ENCODE results near the gene TMC5.
A peak's percentile ranks its signal among the peaks of the same experiment; 100 is the strongest.

The TMC5 gene

DNA sequence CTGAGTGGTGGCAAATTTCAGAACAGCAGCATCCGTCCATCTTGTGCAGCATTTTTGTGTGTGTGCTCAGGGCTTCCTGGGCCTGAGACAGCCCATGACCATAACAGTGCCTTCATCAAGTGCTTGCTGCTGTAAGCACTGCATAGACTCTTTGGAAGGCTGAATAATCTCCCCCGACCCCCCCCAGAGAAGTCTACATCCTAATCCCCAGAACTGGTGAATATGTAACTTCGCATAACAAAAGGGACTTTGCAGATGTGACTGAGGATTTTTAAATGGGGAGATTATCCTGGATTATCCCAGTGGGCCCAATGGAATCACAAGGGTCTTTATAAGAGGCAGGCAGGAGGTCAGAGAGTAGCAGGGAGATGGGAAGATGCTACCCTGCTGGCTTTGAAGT, 50.6 kb downstream of the TMC5 start:
- DNase-seq = no peak

DNA sequence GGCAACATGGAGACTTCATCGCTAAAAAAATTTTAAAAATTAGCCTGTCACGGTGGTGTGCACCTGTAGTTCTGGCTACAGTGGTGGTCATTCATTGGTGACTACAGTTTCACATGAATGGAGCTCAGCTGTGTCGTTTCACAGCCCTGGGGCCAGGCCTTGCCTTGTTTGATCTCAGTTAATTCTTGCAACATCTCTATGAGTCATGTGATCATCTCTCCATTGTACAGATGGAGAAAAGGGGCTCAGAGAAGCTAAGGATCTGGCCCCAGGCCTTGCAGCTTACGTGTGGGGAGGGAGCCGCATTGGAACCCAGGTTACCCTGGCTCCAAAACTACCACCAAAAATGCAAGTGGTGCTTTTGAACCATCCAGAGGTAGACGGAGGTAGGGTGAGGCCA, 54.8 kb downstream of the TMC5 start:
- no peak for DNase-seq

DNA sequence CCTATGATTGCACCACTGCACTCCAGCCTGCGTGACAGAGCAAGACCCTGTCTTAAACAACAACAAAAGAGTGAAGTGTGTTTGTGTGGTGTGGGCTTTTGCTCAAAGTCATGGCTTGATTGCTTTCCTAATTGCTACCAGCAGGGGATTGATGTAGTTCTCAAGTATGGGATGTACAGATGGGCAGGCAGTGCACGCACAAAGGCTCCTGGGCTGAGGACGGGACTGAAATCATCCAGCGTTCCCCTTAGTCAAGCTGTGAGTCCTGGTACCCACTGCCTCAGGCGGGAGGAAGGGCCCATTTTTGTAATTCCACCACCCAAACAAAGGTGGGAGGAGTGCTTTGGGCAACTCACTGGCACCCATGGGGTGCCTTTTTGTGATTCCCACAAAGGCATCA, 56.9 kb downstream of the TMC5 start:
- no peak for DNase-seq

DNA sequence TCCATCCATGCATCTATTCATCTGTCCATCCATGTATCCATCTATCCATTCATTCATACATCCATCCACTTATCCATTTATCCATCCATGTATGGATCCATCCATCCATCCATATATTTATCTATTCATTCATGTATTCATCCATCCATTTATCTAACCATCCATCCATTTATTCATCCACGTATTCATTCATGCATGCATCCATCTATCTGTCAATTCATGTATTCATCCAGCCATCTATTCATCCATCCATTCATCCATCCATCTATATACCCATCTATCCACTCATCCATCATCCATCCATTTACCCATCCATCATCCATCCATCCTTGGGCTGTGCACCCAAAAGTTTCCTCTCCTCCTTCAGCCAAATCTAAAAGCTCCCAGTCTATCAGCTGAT, 60.8 kb downstream of the TMC5 start:
- no peak for DNase-seq

DNA sequence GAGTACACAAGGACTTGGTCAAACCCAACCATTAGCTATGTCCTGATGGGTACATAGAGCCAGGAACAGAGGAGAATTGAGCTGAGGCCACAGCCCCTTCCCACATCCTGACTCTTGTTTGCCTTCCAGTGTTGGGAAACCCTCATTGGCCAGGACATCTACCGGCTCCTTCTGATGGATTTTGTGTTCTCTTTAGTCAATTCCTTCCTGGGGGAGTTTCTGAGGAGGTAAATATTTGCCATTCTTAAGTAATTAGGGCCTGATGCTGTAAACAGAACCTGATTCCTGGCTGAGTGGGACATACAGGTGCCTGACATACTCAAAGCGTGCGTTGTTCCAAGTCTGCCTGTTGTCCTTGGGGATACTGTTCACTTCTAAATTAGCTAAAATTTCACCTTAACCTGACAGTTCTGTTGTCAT, 61.6 kb downstream of the TMC5 start:
- no peak for DNase-seq

DNA sequence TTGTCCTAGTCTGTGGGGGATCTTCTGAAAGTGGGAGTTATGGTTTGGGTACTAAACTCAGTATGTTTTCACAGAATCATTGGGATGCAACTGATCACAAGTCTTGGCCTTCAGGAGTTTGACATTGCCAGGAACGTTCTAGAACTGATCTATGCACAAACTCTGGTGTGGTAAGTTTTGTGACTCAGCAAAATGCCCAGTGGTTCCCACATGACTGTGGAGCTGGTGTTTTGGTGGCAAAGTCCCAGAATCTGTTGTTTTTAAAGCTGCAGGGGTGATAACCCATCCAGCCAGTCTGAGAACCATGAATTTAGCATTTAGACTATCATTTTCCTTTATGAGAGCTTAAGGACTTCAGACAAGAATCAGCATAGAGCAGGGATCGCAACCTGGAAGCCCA, 63.6 kb downstream of the TMC5 start:
- DNase-seq = no peak

DNA sequence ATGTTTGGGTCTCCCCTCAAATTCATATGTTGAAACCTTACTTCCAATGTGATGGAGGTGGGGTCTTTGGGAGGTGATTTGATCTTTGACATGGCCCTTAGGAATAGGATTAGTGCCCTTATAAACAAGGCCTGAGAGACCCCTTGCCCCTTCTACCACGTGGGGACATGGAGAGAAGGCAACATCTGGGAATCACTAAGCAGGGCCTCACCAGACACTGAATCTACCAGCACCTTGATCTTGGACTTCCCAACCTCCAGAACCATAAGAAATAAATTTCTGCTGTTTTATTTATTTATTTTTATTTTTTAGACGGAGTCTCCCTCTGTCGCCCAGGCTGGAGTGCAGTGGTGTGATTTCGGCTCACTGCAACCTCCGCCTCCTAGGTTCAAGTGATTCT, 64.1 kb downstream of the TMC5 start:
- no peak for DNase-seq

DNA sequence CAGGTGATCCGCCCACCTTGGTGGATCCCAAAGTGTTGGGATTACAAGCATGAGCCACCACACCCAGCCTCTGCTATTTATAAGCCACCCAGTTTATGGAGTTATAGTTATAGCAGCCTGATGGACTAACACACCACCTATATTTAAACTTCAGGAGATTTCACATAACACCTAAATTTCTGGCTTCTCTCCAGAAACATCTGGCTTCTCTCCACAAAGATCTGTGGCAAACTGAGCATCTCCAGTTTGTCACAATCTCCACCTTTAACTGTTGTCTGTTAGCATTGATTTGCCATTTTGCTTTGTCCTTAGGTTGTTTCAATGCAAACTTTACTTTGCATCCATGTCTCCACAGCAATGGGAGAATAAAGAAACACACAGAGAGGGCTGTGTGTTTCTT, 64.6 kb downstream of the TMC5 start:
- no peak for DNase-seq

DNA sequence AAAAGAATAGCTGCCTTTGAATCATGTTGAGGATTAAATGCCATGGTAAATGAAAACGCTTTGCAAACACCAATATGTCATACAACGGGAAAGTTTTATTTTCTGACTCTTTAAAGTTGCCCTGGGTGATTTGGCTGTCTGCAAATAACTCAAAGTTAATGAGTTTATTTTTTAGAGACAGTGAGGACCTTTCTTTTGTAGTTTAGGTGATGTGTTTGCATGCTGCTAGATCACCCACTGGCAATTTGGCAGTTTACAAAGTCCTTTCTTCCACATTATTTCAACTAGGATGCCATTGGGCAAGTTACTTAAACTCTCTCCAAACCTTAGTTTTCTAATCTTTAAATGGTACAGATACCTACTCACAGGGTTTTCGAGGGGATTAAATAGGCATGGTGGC, 66.4 kb downstream of the TMC5 start:
- DNase-seq = no peak

DNA sequence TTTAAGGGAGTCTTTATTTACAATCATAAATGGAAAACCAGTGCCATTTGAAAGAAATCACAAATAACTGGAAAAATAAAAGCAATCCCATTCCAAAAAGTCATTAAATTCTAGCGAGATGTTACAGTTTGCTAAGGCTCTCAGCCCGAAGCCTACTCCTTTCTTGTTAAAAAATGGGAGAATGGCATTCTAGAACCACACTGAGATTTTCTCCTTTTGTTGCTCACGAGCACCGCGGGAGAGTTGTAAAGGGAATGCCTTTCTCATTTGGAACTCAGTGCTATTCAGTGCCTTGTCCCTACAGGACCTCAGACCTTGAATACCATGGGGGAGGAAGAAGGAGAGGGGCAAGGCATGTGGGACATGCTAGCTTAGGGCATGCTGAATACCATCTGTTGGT, 67.9 kb downstream of the TMC5 start:
- no peak for DNase-seq

DNA sequence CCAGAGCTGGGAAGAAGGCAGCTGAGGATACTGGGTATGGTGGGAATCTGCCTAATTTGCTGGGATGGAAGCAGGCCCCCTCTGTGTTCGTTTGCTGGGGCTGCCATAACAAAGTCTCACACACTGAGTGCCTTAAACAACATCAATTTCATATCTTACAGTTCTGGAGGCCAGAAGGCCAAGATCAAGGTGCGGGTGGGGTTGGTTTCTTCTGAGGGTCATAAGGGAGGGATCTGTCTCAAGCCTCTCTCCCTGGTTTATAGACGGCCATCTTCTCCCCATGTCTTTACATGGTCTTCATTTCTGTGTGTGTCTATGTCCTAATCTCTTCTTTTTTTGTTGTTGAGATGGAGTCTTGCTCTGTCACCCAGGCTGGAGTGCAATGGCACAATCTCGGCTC, 68.4 kb downstream of the TMC5 start:
- no peak for DNase-seq

DNA sequence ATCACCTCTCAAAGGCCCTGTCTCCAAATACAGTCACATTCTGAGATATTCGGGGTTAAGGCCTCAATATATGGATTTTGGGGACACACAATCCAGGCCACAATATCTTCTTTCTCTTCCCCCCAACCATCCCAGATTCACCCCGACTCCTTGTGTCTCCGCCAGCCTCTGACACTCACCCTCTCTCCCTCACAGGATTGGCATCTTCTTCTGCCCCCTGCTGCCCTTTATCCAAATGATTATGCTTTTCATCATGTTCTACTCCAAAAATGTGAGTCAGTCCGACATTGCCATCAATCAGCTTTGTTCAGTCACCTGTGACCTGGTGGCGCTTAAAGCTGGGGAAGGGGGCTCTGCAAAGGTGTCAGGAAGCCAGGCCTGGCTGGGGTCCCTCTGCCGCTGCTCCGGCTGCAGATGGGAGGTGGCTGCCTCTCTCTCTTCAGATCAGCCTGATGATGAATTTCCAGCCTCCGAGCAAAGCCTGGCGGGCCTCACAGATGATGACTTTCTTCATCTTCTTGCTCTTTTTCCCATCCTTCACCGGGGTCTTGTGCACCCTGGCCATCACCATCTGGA, 69.2 kb downstream of the TMC5 start:
- DNase-seq = no peak

DNA sequence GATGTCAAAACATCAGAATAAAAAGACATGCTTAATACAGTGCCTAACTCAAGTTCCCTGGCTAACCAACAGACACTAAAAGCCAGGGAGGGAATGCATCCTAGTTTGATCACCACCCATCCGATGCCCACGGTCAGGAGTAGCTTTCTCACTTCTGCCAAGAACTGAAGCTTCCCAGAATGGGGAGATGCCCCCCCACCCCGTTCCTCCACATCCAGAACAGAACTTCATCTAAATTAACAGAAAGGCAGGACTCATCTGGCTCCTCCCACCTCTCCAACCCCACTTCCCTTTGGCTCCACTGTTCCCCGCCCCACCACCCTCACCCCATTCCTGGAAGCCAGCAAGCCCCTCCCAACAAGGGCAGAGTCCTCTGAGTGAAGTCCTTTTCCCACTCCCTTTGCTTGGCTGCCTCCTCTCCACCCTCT, 70.5 kb downstream of the TMC5 start:
- no peak for DNase-seq

DNA sequence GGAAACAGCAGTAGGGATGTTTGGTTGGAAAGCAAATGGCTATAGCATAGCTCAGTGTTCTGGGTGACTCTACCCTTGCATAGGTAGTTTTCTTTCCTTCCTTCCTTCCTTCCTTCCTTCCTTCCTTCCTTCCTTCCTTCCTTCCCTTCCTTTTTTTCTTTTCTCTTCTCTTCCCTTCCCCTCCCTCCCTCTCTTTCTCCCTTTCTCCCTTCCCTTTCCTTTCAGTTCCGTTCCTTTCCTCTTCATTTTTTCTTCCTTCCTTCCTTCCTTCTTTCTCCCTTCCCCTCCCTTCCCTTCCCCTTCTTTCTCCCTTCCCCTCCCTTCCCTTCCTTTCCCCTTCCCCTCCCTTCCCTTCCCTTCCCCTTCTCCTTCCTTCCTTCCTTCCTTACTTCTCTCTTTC, 72.9 kb downstream of the TMC5 start:
- no peak for DNase-seq

DNA sequence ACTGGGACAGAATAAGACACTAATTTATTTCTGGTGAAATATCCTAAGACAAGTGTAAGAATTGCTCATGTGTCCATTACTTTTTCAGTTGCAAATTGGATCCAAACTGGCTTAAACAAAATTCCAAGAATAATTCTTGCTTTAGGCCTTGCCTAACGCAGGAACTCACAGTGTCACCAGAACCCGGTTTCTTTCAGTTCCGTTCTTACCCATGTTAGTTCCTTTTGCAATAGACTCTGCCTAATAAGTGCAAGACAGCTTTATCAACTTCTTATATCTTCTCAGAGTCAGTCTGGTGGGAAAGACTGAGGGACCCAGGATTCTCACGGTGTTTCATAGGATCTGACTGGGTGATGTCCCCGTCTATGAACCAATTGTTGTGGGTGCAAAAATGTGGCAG, 79.5 kb downstream of the TMC5 start:
- DNase-seq = no peak

DNA sequence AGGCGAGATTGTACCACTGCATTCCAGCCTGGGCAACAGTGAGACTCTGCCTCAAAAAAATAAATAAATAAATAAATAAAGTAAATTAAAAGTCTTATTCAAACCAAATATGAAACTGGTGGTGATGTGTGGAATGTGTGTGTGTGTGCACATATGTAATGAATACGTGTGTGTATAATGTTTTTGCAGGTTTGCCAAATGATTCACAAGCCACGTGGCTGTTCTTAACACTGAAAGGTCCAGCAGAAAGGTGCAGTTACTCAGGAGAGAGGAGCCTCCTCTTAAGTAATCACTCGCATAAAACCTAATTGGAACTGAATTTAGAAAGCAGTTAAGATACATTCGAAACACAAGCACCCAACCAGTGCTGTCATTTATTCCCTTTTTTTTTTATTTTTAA, 81.3 kb downstream of the TMC5 start:
- no peak for DNase-seq

DNA sequence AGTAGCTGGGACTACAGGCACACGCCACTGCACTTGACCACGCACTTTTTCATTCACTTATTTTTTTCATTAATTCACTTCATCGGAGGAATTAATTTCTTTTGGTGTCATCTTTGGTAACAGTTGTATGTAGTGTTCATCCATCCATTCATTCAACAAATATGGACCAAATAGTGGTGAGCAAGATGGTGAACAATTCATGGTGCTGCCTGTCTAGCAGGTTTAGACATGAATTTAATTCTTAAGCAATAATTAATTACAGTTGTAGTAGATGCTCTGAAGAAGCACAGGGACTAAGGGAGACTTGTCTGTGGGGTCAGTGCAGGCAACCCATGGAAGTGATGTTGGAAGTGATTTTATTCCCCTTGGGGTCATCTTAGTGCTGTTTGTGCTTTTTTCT, 81.8 kb downstream of the TMC5 start:
- DNase-seq = no peak

DNA sequence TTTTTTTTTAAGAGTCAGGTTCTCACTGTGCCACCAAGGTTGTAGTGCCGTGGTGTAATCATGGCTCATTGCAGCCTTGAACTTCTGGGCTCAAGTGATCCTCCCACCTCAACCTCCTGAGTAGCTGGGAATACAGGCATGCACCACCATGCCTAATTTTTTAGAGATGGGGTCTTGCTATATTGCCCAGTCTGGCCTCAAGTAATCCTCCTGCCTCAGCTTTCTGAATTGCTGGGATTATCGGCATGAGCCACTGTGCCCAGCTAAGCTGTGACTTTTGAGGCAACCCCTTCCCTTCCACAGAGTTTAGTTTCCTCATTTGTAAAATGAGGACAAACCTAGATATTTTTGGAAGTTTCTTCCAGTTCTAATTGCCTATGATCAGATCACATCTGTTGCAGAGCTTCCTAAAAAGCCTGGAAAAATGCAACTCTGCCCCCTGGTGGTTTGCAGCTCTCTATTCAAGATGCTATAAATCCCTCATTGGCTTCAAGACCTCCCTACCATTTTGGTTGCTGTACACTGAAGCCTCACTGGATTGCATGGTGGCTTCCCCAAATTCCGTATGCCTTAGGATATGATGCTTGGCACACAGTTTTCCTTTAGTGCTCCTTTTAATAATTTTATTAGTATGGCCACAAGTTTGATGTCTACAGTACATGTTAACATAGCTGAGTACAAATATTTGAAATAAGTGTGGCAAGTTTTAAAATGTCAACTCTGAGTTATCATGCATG, 84.9 kb downstream of the TMC5 start:
- DNase-seq = peak; percentile 27 to 57 (median 43)

DNA sequence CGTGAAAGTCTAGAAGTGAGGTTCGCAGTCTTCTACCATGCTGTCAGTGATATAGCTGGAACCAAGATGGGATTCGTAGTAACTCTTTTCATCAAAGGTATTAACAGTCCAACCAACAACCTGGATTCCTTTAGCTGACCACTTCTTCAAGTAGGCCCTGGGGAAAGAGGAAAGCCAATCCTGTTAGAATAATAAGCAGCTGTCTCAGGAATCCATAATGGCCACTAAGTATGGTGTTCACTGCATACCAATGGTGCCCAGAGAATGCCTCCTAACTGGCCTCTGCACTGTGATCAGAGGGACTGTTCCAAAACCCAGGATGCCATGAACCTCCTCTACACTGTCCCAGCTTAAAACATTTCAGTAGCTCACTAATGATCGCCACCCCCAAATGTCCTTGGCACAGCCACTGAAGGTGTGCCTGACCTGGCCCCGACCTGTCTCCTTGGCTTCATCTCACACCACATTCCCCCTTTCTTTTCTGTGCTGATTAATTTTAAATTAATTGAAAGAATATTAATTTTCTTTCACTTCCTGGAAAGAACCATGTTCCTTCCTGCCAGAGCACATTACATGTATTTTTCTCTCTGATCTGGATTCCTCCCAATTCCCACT, 85.9 kb downstream of the TMC5 start:
- no peak for DNase-seq

DNA sequence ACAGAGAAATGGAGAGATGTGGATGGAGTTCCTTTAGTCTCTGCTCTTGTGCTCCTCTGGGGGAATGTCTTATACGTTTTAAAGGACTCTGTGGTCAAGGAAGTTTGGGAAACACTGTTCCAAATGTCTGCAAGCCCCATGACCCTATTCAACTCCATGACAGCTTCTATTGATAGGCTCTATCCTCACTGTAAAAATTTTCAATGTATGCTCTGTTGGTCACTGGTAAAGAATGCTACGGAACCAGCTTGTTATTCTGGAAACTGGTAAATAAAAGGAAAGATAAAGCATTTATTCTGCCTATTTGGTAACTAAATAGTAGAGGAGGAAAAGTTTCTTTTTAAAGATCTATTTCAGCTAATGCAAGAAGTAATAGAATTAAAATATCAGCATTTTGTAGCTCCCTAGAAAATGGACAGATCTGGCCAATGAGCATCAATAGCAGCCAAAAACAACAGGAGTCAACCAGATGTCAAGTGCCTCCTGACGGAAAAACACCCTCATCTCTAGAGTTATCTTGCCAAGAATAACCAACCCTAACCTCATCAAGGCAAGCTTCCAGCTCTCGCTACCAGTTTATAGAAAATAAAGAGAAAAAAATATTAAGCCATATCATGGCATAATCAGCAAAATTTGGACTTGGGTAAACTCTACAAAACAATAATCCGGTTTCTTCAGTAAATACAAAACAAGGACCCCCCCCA, 88.1 kb downstream of the TMC5 start:
- DNase-seq = no peak

DNA sequence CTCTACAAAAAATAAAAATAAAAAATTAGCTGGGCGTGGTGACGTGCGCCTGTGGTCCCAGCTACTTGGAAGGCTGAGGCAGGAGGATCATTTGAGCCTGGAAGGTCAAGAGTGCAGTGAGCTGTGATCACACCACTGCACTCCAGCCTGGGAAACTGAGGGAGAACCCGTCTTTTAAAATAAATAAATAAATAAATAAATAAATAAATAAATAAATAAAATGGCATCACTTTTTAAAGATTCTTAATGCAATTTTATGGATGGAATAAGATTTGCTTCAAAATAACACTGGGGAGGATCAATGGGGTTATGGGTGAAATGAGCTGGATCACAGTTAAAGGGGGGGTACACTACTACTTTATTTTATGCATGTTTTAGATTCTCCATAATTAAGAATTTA, 89.3 kb downstream of the TMC5 start:
- no peak for DNase-seq

DNA sequence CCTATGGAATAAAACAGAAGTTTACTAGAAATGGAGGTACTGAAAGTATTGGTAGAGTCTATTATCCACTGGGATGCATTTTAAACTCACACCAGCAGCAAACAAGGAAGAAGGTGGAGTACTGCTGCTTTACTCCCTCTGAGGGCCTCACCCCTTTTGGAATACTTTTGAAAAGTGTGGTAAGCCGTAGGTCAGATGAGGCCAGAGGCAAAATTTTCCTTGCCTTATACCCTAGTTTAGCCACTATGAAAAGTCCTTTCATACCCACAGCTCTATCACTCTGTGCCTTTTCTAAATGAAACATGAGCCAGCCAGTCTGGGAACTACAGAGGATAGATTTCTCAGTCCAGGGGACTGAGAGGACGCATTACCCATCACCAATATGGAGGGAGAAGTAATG, 90.2 kb downstream of the TMC5 start:
- DNase-seq = no peak

DNA sequence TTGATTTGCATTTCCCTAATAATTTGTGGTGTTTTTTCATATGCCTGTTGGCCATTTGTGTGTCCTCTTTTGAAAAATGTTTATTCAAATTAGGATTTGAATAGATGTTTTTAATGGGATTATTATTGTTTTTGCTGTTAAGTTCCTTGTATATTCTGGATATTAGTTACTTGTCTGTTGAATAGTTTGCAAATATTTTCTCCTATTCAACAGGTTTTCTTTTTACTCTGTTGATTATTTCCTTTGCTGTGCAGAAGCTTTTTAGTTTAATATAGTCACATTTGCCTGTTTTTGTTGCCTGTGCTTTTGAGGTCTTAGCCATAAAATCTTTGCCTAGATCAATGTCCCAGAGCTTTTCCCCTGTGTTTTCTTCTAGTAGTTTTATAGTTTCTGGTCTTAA, 94.6 kb downstream of the TMC5 start:
- no peak for DNase-seq

All from T-helper 1 cell (primary cell).